ENCODE measurements around the gene DDX39A.

- TF ChIP-seq CEBPB (IDR thresholded peaks at IDR 0.05) (no peak), CTCF (IDR thresholded peaks at IDR 0.05) (no peak), MAX (IDR thresholded peaks at IDR 0.05) (no peak), POLR2A (IDR thresholded peaks at IDR 0.05; ENCODE audit: low read length) (no peak), PHF8 (IDR thresholded peaks at IDR 0.05; ENCODE audit: borderline replicate concordance, low read depth) (no peak), HDAC2 (IDR thresholded peaks at IDR 0.05) (no peak)
Measured at GRCh38 chr19:14366529-14366928, 52.6 kb downstream of the DDX39A start.
